Lung (tissue), 12 donors: Measurements from ENCODE around the gene HECW1. TPM values are rescaled to one million over a fixed set of nuclear protein-coding genes. Genes with fewer than 3 reads are reported as not detected.
A peak's percentile ranks its signal among the peaks of the same experiment; 100 is the strongest.

Source experiments
- ATAC-seq: fragments of 200-7000 bp; cut with Tn5 transposase; one replicate; pipeline ENCODE4 v1.9.1; 2020; ENCODE audit warnings: moderate number of reproducible peaks; ENCODE audit not compliant: insufficient read depth, low FRiP score
- DNase-seq, 3 donors: peaks; one replicate each; pipeline ENCODE4 v3.0.0-alpha.2; 2013 to 2017
- H3K27ac ChIP-seq, 2 donors: one replicate each; pipeline ENCODE4 v1.5.1; 2013; ENCODE audit warnings: mild to moderate bottlenecking in 2 of 2, moderate library complexity in 2 of 2, control low read depth in 1 of 2, inconsistent platforms in 1 of 2, low read depth in 1 of 2, low read length in 1 of 2
- H3K27me3 ChIP-seq, 3 donors: one replicate each; pipeline ENCODE4 v1.5.1; 2013; ENCODE audit warnings: low read length in 2 of 3; ENCODE audit not compliant: control insufficient read depth in 3 of 3, insufficient read depth in 3 of 3
- H3K36me3 ChIP-seq, 4 donors: one replicate each; pipeline ENCODE4 v1.5.1; 2013; ENCODE audit warnings: low read length in 4 of 4, mild to moderate bottlenecking in 1 of 4, moderate library complexity in 1 of 4; ENCODE audit not compliant: control insufficient read depth in 4 of 4, insufficient read depth in 4 of 4
- H3K4me1 ChIP-seq, 5 donors: one replicate each; pipeline ENCODE4 v1.5.1; 2013; ENCODE audit warnings: low read length in 5 of 5, mild to moderate bottlenecking in 2 of 5, moderate library complexity in 1 of 5; ENCODE audit not compliant: control insufficient read depth in 5 of 5, insufficient read depth in 5 of 5
- H3K4me3 ChIP-seq: one replicate; pipeline ENCODE4 v1.5.1; 2013; ENCODE audit warnings: mild to moderate bottlenecking, control low read depth, moderate library complexity
- H3K9ac ChIP-seq, 2 donors: one replicate each; pipeline ENCODE4 v1.5.1; 2013; ENCODE audit warnings: low read length in 2 of 2, control low read depth in 1 of 2; ENCODE audit not compliant: insufficient read depth in 1 of 2
- H3K9me3 ChIP-seq, 4 donors: one replicate each; pipeline ENCODE4 v1.5.1; 2013; ENCODE audit warnings: low read length in 3 of 4, mild to moderate bottlenecking in 1 of 4, moderate library complexity in 1 of 4; ENCODE audit not compliant: control insufficient read depth in 4 of 4, insufficient read depth in 3 of 4
- CTCF ChIP-seq: IDR thresholded peaks from 2 replicates; pipeline ENCODE4 v1.5.1; 2012; ENCODE audit warnings: mild to moderate bottlenecking; ENCODE audit errors: control extremely low read depth, extremely low read depth
- WGBS, 2 donors: extraction: QIAGEN DNeasy Blood & Tissue Kit; methylation state at CpG; one replicate each; pipeline ENCODE4 v1.1.7; 2013; 5-methylcytosine and 5-hydroxymethylcytosine counted together
- polyA plus RNA-seq, 2 donors: library from polyadenylated mRNA; stranded (reverse); fragments of 200-250 nt; gene quantifications; one replicate each; pipeline ENCODE4 v1.2.1, GENCODE V29; 2013
- total RNA-seq, 2 donors: library from RNA; depleted of rRNA in 1 of 2; stranded (reverse); fragments of >200 nt in 1 of 2; gene quantifications; one replicate each; pipeline ENCODE4 v1.2.1, GENCODE V29; 2014 to 2021
- donor health status: control.
- donor health status: control.
- donor health status: Bipolar disorder and iron deficiency.
- donor health status: healthy.
- donor health status: DM: yes; HTN: yes; CAD: no.

HECW1 gene
- total and polyA plus RNA-seq, 4 donors: 0.05 to 0.21 (median 0.13) TPM

GRCh38 chr7:43461349-43462024 is 349.0 kb downstream of the HECW1 start:
- no peak for TF ChIP-seq CTCF
- H3K4me3 ChIP-seq: no peak overlapping the region
- no peak overlapping the region for H3K27ac ChIP-seq
- H3K36me3 ChIP-seq: no peaks in the 10 kb centered on the region
- no peak for ATAC-seq
- H3K9ac ChIP-seq: no peak overlapping the region
- H3K9me3 ChIP-seq: no peaks in the 10 kb centered on the region
- peaks cover 0 to 21% (median 5%) of the 10 kb centered on the region in 5 donors for H3K4me1 ChIP-seq
- 76 to 87% methylated on average over 5 of the region's 5 CpGs for WGBS, 2 donors
- no peaks in the 10 kb centered on the region for H3K27me3 ChIP-seq
- no peak for DNase-seq

- Histone ChIP-seq H3K27me3 (no peaks in the 10 kb centered on the region), H3K4me1 (peaks cover 0 to 20% (median 5%) of the 10 kb centered on the region in 5 donors), H3K27ac (no peak overlapping the region), H3K4me3 (no peak overlapping the region), H3K36me3 (no peaks in the 10 kb centered on the region), H3K9ac (no peak overlapping the region), H3K9me3 (no peaks in the 10 kb centered on the region)
- no peak for TF ChIP-seq CTCF
- WGBS, 2 donors: 58 to 74% methylated on average over 1 of the region's 1 CpG
- peak in 2 of 3 donors; percentile 10 to 39 for DNase-seq
- ATAC-seq: peak; percentile 16
These were observed 350.4 kb downstream of the HECW1 start for GRCh38 chr7:43462836-43463235.

GRCh38 chr7:43463401-43463980 is 351.0 kb downstream of the HECW1 start:
- Histone ChIP-seq H3K27ac (no peak overlapping the region), H3K27me3 (no peaks in the 10 kb centered on the region), H3K4me3 (no peak overlapping the region), H3K36me3 (no peaks in the 10 kb centered on the region), H3K9me3 (no peaks in the 10 kb centered on the region), H3K4me1 (peaks cover 0 to 16% (median 5%) of the 10 kb centered on the region in 5 donors), H3K9ac (no peak overlapping the region)
- 71 to 85% methylated on average over 8 of the region's 8 CpGs for WGBS, 2 donors
- no peak for DNase-seq
- TF ChIP-seq CTCF: no peak
- no peak for ATAC-seq
